Measurements from ENCODE around the gene IZUMO4.

The IZUMO4 gene

GRCh38 chr19:2136796-2137195, 40.1 kb downstream of the IZUMO4 start:
- no peak for ATAC-seq (replicated peaks)
- Mint-ChIP-seq H3K4me3 (no peak overlapping the region), H3K27me3 (no peaks in the 10 kb centered on the region), H3K9me3 (no peaks in the 10 kb centered on the region), H3K36me3 (ENCODE audit: insufficient read depth) (peaks cover 41% of the 10 kb centered on the region), H3K27ac (no peak overlapping the region), H3K4me1 (ENCODE audit: low read depth in 2 of 2) (peaks cover 4 to 8% of the 10 kb centered on the region in 2 donors)
- no peak for DNase-seq

GRCh38 chr19:2138061-2138728, 41.5 kb downstream of the IZUMO4 start:
- no peak for ATAC-seq (replicated peaks)
- Mint-ChIP-seq H3K4me3 (no peak overlapping the region), H3K27ac (no peak overlapping the region), H3K9me3 (no peaks in the 10 kb centered on the region), H3K36me3 (ENCODE audit: insufficient read depth) (peaks cover 41% of the 10 kb centered on the region), H3K4me1 (ENCODE audit: low read depth in 2 of 2) (peaks cover 4 to 7% of the 10 kb centered on the region in 2 donors), H3K27me3 (no peaks in the 10 kb centered on the region)
- no peak for DNase-seq

DNA sequence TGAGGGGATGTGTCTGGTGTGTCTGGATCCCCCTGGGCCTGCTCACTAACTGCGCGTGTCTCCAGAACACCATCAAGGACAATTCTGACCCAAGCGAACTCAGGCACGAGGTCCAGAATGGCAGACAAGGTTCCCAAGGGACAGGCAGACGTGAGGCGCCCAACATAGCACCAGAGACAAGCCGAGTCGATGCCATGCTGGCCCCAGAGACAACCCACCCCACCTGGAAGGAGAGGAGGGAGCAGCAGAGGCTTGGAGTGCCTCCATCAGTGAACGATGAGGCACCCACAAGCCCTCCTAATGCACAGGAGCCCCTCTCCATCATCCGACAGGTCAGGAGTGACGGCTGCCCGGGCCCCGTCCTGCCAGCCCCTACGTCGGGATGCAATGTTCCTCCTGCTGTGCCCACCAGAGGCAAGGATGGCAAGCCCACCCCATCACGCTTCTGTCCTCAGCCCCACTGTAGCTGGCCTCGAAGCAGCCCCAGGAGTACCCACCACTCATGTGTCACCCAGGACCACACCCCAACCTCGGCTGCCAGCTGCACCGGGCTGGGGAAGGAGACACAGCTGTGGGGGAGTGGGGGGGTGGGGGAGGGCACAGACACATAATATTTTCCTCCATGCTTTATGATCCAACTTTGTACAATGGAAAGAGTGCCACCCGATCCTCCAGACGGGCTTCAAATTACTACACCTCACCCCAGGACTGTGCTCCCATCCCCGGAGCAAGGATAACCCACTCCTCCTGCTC, 42.8 kb downstream of the IZUMO4 start:
- Mint-ChIP-seq H3K4me3 (no peak overlapping the region), H3K27ac (no peak overlapping the region), H3K4me1 (ENCODE audit: low read depth in 2 of 2) (peaks cover 4 to 12% of the 10 kb centered on the region in 2 donors), H3K27me3 (no peaks in the 10 kb centered on the region), H3K9me3 (no peaks in the 10 kb centered on the region), H3K36me3 (ENCODE audit: insufficient read depth) (peaks cover 31% of the 10 kb centered on the region)
- DNase-seq (no peak), ATAC-seq (replicated peaks) (no peak)

- H3K27ac Mint-ChIP-seq, result no peak overlapping the region
- no peaks in the 10 kb centered on the region for H3K9me3 Mint-ChIP-seq
- no peaks in the 10 kb centered on the region for H3K27me3 Mint-ChIP-seq
- ATAC-seq (replicated peaks) (no peak), DNase-seq (no peak)
- H3K4me1 Mint-ChIP-seq (ENCODE audit: low read depth in 2 of 2), result peaks cover 8 to 15% of the 10 kb centered on the region in 2 donors
- H3K4me3 Mint-ChIP-seq, result no peak overlapping the region
- peaks cover 31% of the 10 kb centered on the region for H3K36me3 Mint-ChIP-seq (ENCODE audit: insufficient read depth)
Observed at GRCh38 chr19:2140138-2140569, 43.4 kb downstream of the IZUMO4 start.

- no peak for ATAC-seq (replicated peaks)
- H3K4me3 Mint-ChIP-seq, result no peak overlapping the region
- H3K36me3 Mint-ChIP-seq (ENCODE audit: insufficient read depth), result peaks cover 24% of the 10 kb centered on the region
- H3K4me1 Mint-ChIP-seq (ENCODE audit: low read depth in 2 of 2), result peaks cover 16 to 22% of the 10 kb centered on the region in 2 donors
- H3K9me3 Mint-ChIP-seq, result no peaks in the 10 kb centered on the region
- H3K27ac Mint-ChIP-seq, result no peak overlapping the region
- no peak for DNase-seq
- no peaks in the 10 kb centered on the region for H3K27me3 Mint-ChIP-seq
Observed at GRCh38 chr19:2142173-2142829, 45.6 kb downstream of the IZUMO4 start.

GRCh38 chr19:2144190-2144589, 47.5 kb downstream of the IZUMO4 start:
- Mint-ChIP-seq H3K4me1 (ENCODE audit: low read depth in 2 of 2) (peaks cover 32 to 33% of the 10 kb centered on the region in 2 donors), H3K36me3 (ENCODE audit: insufficient read depth) (peaks cover 21% of the 10 kb centered on the region), H3K9me3 (no peaks in the 10 kb centered on the region), H3K27ac (peak overlapping the region; percentile 46 to 77), H3K27me3 (no peaks in the 10 kb centered on the region), H3K4me3 (no peak overlapping the region)
- DNase-seq, result no peak
- ATAC-seq (replicated peaks), result no peak

DNA sequence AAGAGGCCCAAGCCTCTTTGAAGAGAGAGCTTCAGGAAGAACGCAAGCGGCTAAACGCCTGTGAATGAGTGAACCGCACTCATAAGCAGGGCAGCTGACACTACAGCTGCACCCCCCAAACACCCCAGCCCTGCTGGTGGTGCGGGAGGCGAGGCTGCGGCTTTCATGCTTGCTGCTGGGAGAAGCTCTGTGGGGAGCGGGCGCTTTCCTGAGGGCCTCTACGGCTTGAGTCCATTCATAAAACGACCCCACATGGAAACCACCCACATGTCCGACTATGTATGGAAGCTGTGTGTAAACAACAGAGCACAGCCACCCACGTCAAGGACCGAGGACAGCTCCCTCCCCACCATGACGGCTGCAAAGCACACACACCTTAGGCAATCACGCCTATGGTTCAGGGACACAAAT, 49.1 kb downstream of the IZUMO4 start:
- H3K27ac Mint-ChIP-seq, result peak overlapping the region; percentile 76 to 77
- peaks cover 39 to 40% of the 10 kb centered on the region in 2 donors for H3K4me1 Mint-ChIP-seq (ENCODE audit: low read depth in 2 of 2)
- DNase-seq, result no peak
- ATAC-seq (replicated peaks), result no peak
- H3K27me3 Mint-ChIP-seq, result no peaks in the 10 kb centered on the region
- peaks cover 22% of the 10 kb centered on the region for H3K36me3 Mint-ChIP-seq (ENCODE audit: insufficient read depth)
- H3K4me3 Mint-ChIP-seq, result peak overlapping the region in 1 of 2 donors; percentile 8
- no peaks in the 10 kb centered on the region for H3K9me3 Mint-ChIP-seq

DNA sequence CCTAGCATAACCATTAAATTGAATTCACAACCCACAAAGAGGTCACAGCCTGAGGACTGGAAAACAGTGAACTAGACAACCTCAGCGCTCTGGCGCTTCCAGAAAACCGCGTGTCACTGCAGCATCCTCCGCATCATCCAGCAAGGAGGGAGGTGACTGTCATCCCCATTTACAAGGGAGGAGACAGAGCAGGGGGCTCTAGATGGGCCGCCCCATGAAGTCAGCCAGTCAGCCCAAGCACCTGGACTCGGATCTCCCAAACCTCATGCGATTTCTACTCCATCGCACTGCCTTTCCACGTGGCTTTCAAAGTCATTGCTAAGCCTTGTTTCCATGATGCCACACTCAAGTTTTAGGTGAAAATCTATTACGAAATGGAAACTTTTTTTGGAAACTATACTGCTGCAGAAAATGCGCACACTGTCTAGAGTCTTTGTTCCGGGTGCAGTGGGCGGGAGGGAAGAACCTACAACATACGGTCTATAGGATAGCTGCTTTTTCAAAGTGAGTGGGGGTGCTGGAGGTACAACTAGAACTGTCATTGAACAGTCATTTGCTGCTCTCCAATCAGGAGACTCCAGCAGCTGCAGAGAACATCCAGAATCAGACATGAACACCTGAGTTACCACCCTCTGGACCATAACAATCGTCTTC, 51.9 kb downstream of the IZUMO4 start:
- DNase-seq (no peak), ATAC-seq (replicated peaks) (no peak)
- H3K27me3 Mint-ChIP-seq, result no peaks in the 10 kb centered on the region
- peak overlapping the region; percentile 35 to 92 for H3K27ac Mint-ChIP-seq
- no peaks in the 10 kb centered on the region for H3K9me3 Mint-ChIP-seq
- peaks cover 26% of the 10 kb centered on the region for H3K36me3 Mint-ChIP-seq (ENCODE audit: insufficient read depth)
- H3K4me3 Mint-ChIP-seq, result peak overlapping the region; percentile 6 to 78
- H3K4me1 Mint-ChIP-seq (ENCODE audit: low read depth in 2 of 2), result peaks cover 42% of the 10 kb centered on the region in 2 donors
